HepG2 (cell line): ENCODE data around the gene RBM26. TPM values are rescaled to one million over a fixed set of nuclear protein-coding genes. Genes with fewer than 3 reads are reported as not detected.

Experiments
- ATAC-seq: fragments of 200-7000 bp; cut with Tn5 transposase; 3 replicates; pipeline ENCODE4 v1.9.1; 2020; ENCODE audit warnings: mild to moderate bottlenecking, moderate library complexity
- BruUV-seq: library from RNA; stranded (reverse); fragments of 400-500 nt; replicated peaks from 2 replicates; lab custom pipeline; 2021; lab: Mats Ljungman, UMichigan
- CTCF ChIA-PET: fragments of 300-600 bp; formaldehyde crosslinking; extraction: SDS; loops from one replicate; lab custom pipeline; 2021; ENCODE audit warnings: low total read pairs, inconsistent platforms, low intra/inter-chr PET ratio; lab: Yijun Ruan, JAX
- POLR2A ChIA-PET: fragments of 350-600 bp; sonication (Branson Sonifier 250); formaldehyde crosslinking; loops from one replicate; lab custom pipeline; 2020; ENCODE audit warnings: antibody characterized with exemption, inconsistent platforms; lab: Yijun Ruan, JAX
- DNase-seq: peaks from one replicate; pipeline ENCODE4 v3.0.0-alpha.2; 2015; ENCODE audit warnings: low spot score
- FAIRE-seq: peaks from 3 replicates; lab custom pipeline; 2011; peaks lifted over from hg19 to GRCh38; lab: Jason Lieb, UNC
- H2AFZ ChIP-seq: one replicate; pipeline ENCODE4 v1.6.1; 2011; ENCODE audit warnings: low read length, inconsistent platforms
- H3K27ac ChIP-seq: fragments of 300-600 bp; 3 replicates; pipeline ENCODE4 v1.8.0; 2011; ENCODE audit warnings: mixed run types, mild to moderate bottlenecking, mixed read lengths, low read length, inconsistent platforms; ENCODE audit not compliant: insufficient read depth; ENCODE audit errors: extremely low read length
- H3K27me3 ChIP-seq, 2 experiments: fragments of 200-600 bp in 1 of 2; 2 replicates in 1 of 2; 3 replicates in 1 of 2; pipeline versions ENCODE4 v1.6.0 to v1.8.0; 2011; ENCODE audit warnings: low read length in 2 of 2, mild to moderate bottlenecking in 2 of 2, moderate library complexity in 2 of 2, inconsistent platforms in 1 of 2; ENCODE audit not compliant: insufficient read depth in 2 of 2, control insufficient read depth in 1 of 2
- H3K36me3 ChIP-seq, 2 experiments: fragments of 200-600 bp in 1 of 2; replicated peaks in 1 of 2; 2 replicates in 1 of 2; 3 replicates in 1 of 2; pipeline versions ENCODE4 v1.5.1 to v1.8.0; 2011; ENCODE audit warnings: low read length in 2 of 2, inconsistent platforms in 1 of 2; ENCODE audit not compliant: insufficient read depth in 2 of 2, control insufficient read depth in 1 of 2
- H3K4me1 ChIP-seq: 2 replicates; pipeline ENCODE4 v1.5.1; 2012; ENCODE audit warnings: low read length, inconsistent platforms; ENCODE audit not compliant: insufficient read depth
- H3K4me2 ChIP-seq: 2 replicates; pipeline ENCODE4 v1.6.0; 2011; ENCODE audit warnings: low read depth, low read length, inconsistent platforms
- H3K4me3 ChIP-seq, 3 experiments: fragments of 200-600 bp in 1 of 3; sonication (generic), shearing (Covaris generic) in 1 of 3; replicated peaks in 1 of 3; 2 replicates each; pipeline ENCODE4 v1.5.1; 2011 to 2016; ENCODE audit warnings: low read length in 3 of 3, inconsistent platforms in 2 of 3, low read depth in 2 of 3, mild to moderate bottlenecking in 2 of 3, control low read depth in 1 of 3, mixed read lengths in 1 of 3; ENCODE audit not compliant: insufficient read depth in 1 of 3
- H3K79me2 ChIP-seq: one replicate; pipeline ENCODE4 v1.6.1; 2011; ENCODE audit warnings: low read length, inconsistent platforms; ENCODE audit not compliant: insufficient read depth
- H3K9ac ChIP-seq: 2 replicates; pipeline ENCODE4 v1.6.0; 2011; ENCODE audit warnings: mild to moderate bottlenecking, low read depth, low read length, inconsistent platforms; ENCODE audit not compliant: insufficient read depth
- H3K9me3 ChIP-seq: 2 replicates; pipeline ENCODE4 v1.5.1; 2012; ENCODE audit warnings: mild to moderate bottlenecking, low read length
- H4K20me1 ChIP-seq: 2 replicates; pipeline ENCODE4 v1.6.0; 2011; ENCODE audit warnings: inconsistent platforms, mild to moderate bottlenecking, low read length, moderate library complexity; ENCODE audit not compliant: insufficient read depth
- ARNTL ChIP-seq: sonication (generic); formaldehyde crosslinking; IDR thresholded peaks from 2 replicates; pipeline ENCODE4 v1.4.0; 2020; ENCODE audit warnings: mild to moderate bottlenecking, missing genetic modification reagents
- BORCS8-MEF2B ChIP-seq: sonication (generic); formaldehyde crosslinking; IDR thresholded peaks from 2 replicates; pipeline ENCODE4 v1.8.0; 2022; ENCODE audit warnings: mild to moderate bottlenecking, missing genetic modification reagents
- CC2D1A ChIP-seq: sonication (generic); formaldehyde crosslinking; IDR thresholded peaks from 2 replicates; pipeline ENCODE4 v1.8.1; 2023; ENCODE audit warnings: mild to moderate bottlenecking, missing genetic modification reagents
- CREB3 ChIP-seq: sonication (generic); formaldehyde crosslinking; IDR thresholded peaks from 2 replicates; pipeline ENCODE4 v1.5.0; 2020; ENCODE audit warnings: missing genetic modification reagents
- DMTF1 ChIP-seq: sonication (generic); formaldehyde crosslinking; IDR thresholded peaks from 2 replicates; pipeline ENCODE4 v1.4.0; 2020; ENCODE audit warnings: mild to moderate bottlenecking, missing genetic modification reagents
- KLF12 ChIP-seq: sonication (generic); formaldehyde crosslinking; IDR thresholded peaks from 2 replicates; pipeline ENCODE4 v1.4.0; 2020; ENCODE audit warnings: missing genetic modification reagents, borderline replicate concordance
- MYC ChIP-seq: sonication (generic); formaldehyde crosslinking; IDR thresholded peaks from 2 replicates; pipeline ENCODE4 v1.9.0; 2021; ENCODE audit warnings: missing genetic modification reagents, borderline replicate concordance
- PLSCR1 ChIP-seq: sonication (generic); formaldehyde crosslinking; IDR thresholded peaks from 2 replicates; pipeline ENCODE4 v1.5.0; 2020; ENCODE audit warnings: missing genetic modification reagents, mild to moderate bottlenecking, borderline replicate concordance
- SIX1 ChIP-seq: sonication (generic); formaldehyde crosslinking; IDR thresholded peaks from 2 replicates; pipeline ENCODE4 v1.4.0; 2020; ENCODE audit warnings: missing genetic modification reagents, borderline replicate concordance
- SP1 ChIP-seq, 2 experiments: fragments of 450-650 bp in 1 of 2; sonication (generic) in 1 of 2; formaldehyde crosslinking in 1 of 2; IDR thresholded peaks; 2 replicates each; pipeline versions ENCODE4 v1.4.0 to v1.6.1; 2016 to 2020; ENCODE audit warnings: missing genetic modification reagents in 1 of 2
- SYNCRIP ChIP-seq: fragments of 200-400 bp; formaldehyde crosslinking; IDR thresholded peaks from 2 replicates; pipeline ENCODE4 v1.6.1; 2018; ENCODE audit warnings: mild to moderate bottlenecking, low read depth, low read length; ENCODE audit not compliant: insufficient read depth
- TAF1 ChIP-seq: sonication (generic); formaldehyde crosslinking; IDR thresholded peaks from 2 replicates; pipeline ENCODE4 v1.4.0; 2020; ENCODE audit warnings: missing genetic modification reagents
- ZNF24 ChIP-seq: fragments of 450-650 bp; IDR thresholded peaks from 2 replicates; pipeline ENCODE4 v1.6.1; 2017; ENCODE audit warnings: antibody characterized with exemption, mild to moderate bottlenecking
- ZNF326 ChIP-seq: sonication (generic); formaldehyde crosslinking; IDR thresholded peaks from 2 replicates; pipeline ENCODE4 v1.4.0; 2020; ENCODE audit warnings: missing genetic modification reagents, borderline replicate concordance
- ZNF414 ChIP-seq: sonication (generic); formaldehyde crosslinking; IDR thresholded peaks from 2 replicates; pipeline ENCODE4 v1.5.0; 2020; ENCODE audit warnings: missing genetic modification reagents
- ZNF451 ChIP-seq: sonication (generic); formaldehyde crosslinking; IDR thresholded peaks from 2 replicates; pipeline ENCODE4 v1.5.0; 2020; ENCODE audit warnings: mild to moderate bottlenecking, missing genetic modification reagents
- ZNF572 ChIP-seq: sonication (generic); formaldehyde crosslinking; IDR thresholded peaks from 2 replicates; pipeline ENCODE4 v1.5.1; 2020; ENCODE audit warnings: mild to moderate bottlenecking, missing genetic modification reagents
- ZNF639 ChIP-seq: conservative IDR thresholded peaks from 2 replicates; pipeline ENCODE4 v1.6.1; 2018; ENCODE audit warnings: missing genetic modification reagents
- ZNF816 ChIP-seq: sonication (generic); formaldehyde crosslinking; IDR thresholded peaks from 2 replicates; pipeline ENCODE4 v1.8.0; 2022; ENCODE audit warnings: missing genetic modification reagents, mild to moderate bottlenecking, borderline replicate concordance
- ZNF83 ChIP-seq: sonication (generic); formaldehyde crosslinking; IDR thresholded peaks from 2 replicates; pipeline ENCODE4 v1.4.0; 2020; ENCODE audit warnings: missing genetic modification reagents, mild to moderate bottlenecking, borderline replicate concordance
- WGBS: methylation state at CpG from one replicate; pipeline ENCODE4 v1.1.6; 2017; ENCODE audit warnings: low lambda C conversion rate; 5-methylcytosine and 5-hydroxymethylcytosine counted together
- in situ Hi-C: cut with HindIII; loops from 2 replicates; pipeline ENCODE4 v1.10.0; 2017; ENCODE audit warnings: low pct_unique_long_range_greater_than_20kb; ENCODE audit not compliant: extremely low pct_ligation_motif_present
- intact Hi-C: fragments of 100-400 bp; cut with micrococcal nuclease; formaldehyde crosslinking; loops from one replicate; pipeline ENCODE4 v1.10.0; 2022; ENCODE audit not compliant: unreplicated experiment
- polyA plus RNA-seq, 8 experiments: library from polyadenylated mRNA; depleted of rRNA in 3 of 8; stranded (reverse) in 7 of 8; unstranded in 1 of 8; fragments of >200 nt; fragmentation: Illumina TruSeq in 4 of 8; extraction: Trizol in 4 of 8; gene quantifications; 2 replicates each; pipeline versions ENCODE4 v1.2.1 to v1.2.3, GENCODE V29; 2011 to 2016; ENCODE audit warnings: low read depth in 4 of 8, missing spikeins in 1 of 8, mixed read lengths in 1 of 8; ENCODE audit not compliant: insufficient read depth in 1 of 8
- total RNA-seq, 5 experiments: library from RNA; depleted of rRNA; stranded (reverse); fragments of >200 nt; fragmentation: Illumina TruSeq; extraction: Trizol; gene quantifications; 2 replicates each; pipeline ENCODE4 v1.2.3, GENCODE V29; 2016; ENCODE audit warnings: low read depth in 1 of 5

Gene RBM26
- total and polyA plus RNA-seq, 2 of the 13 experiments (the other 11 are each of a cell fraction or from before 2014, with no cell fraction given): 19.4 to 34.4 TPM

- no peak for TF ChIP-seq ZNF83 (CRISPR knock-in tag)
- TF ChIP-seq MYC: no peak
- TF ChIP-seq SIX1: no peak
- no peak for TF ChIP-seq ZNF572 (CRISPR knock-in tag)
- TF ChIP-seq PLSCR1 (CRISPR knock-in tag): no peak
- TF ChIP-seq ZNF414: no peak
- TF ChIP-seq ARNTL (CRISPR knock-in tag): no peak
- no peak for TF ChIP-seq ZNF24
- TF ChIP-seq ZNF326 (CRISPR knock-in tag): no peak
Observed at GRCh38 chr13:79374578-79374977, 31.5 kb downstream of the RBM26 start (continued).

- Histone ChIP-seq H3K4me2 (no peak overlapping the region), H3K27ac (no peak overlapping the region), H3K4me1 (no peaks in the 10 kb centered on the region), H3K36me3 (peaks cover 7 to 60% of the 10 kb centered on the region in 2 experiments), H3K4me3 (no peak overlapping the region), H3K9me3 (no peaks in the 10 kb centered on the region), H2AFZ (no peak overlapping the region), H4K20me1 (peaks cover 3% of the 10 kb centered on the region; the same call in 1 of the 2 replicates), H3K79me2 (no peaks in the 10 kb centered on the region), H3K27me3 (no peaks in the 10 kb centered on the region), H3K9ac (no peak overlapping the region)
- ATAC-seq: peak; percentile 51
- in situ Hi-C loops: no loop called here
- intact Hi-C loops: no loop called here
- DNase-seq: no peak
- CTCF ChIA-PET: no interaction called here
- POLR2A ChIA-PET: no interaction called here
- FAIRE-seq: no peak
- WGBS: 98% methylated on average over 4 of the region's 4 CpGs
- BruUV-seq: no TSS peak
- TF ChIP-seq DMTF1: no peak
- no peak for TF ChIP-seq CREB3
- no peak for TF ChIP-seq ZNF451 (CRISPR knock-in tag)
- TF ChIP-seq KLF12 (CRISPR knock-in tag): no peak
- no peak for TF ChIP-seq SYNCRIP
- no peak for TF ChIP-seq ZNF639 (CRISPR knock-in tag)
- no peak for TF ChIP-seq ZNF816 (CRISPR knock-in tag)
- no peak for TF ChIP-seq CC2D1A (CRISPR knock-in tag)
- no peak for TF ChIP-seq TAF1 (CRISPR knock-in tag)
- TF ChIP-seq BORCS8-MEF2B: no peak
- TF ChIP-seq SP1 (IDR thresholded peaks at IDR 0.05): no peak
- TF ChIP-seq SP1 (CRISPR knock-in tag; IDR thresholded peaks at IDR 0.05): no peak
Observed at GRCh38 chr13:79373916-79374315, 32.1 kb downstream of the RBM26 start.
